Articular chondrocyte of knee joint (primary cell): Measurements from ENCODE around the gene SLC12A4. TPM values are rescaled to one million over a fixed set of nuclear protein-coding genes. Genes with fewer than 3 reads are reported as not detected.

Experiments used
- small RNA-seq: library from RNA; depleted of rRNA; stranded (forward); fragments of <200 nt; gene quantifications from one replicate; pipeline ENCODE3, GENCODE V24; 2012
- total RNA-seq: library from RNA; depleted of rRNA; stranded (reverse); fragments of >200 nt; gene quantifications from 2 replicates; pipeline ENCODE4 v1.2.3, GENCODE V29; 2012

Gene SLC12A4
- total RNA-seq = 50.7 and 54.7 TPM in 2 replicates

GRCh38 chr16:67968400-67969253 is at the start of gene SLC12A4:
Gene SLC12A4 (minus strand): TSS chr16:67968637. CDS start chr16:67968553, 84 bp downstream.

GRCh38 chr16:68015681-68016080 is 47.2 kb upstream of the SLC12A4 start, which contains the start of gene DPEP2NB:
Gene DPEP2NB (minus strand): TSS chr16:68015911. CDS start chr16:68015770, 141 bp downstream.

GRCh38 chr16:67998779-67999688 is 30.6 kb upstream of the SLC12A4 start, which contains the start of gene DPEP2:
Gene DPEP2 (minus strand): TSS chr16:67999484. CDS start chr16:67993212, 6,272 bp downstream.

GRCh38 chr16:67979955-67980678 is 11.7 kb upstream of the SLC12A4 start, which contains the start of gene DPEP3:
Gene DPEP3 (minus strand): TSS chr16:67980499. CDS start chr16:67980380, 119 bp downstream.

GRCh38 chr16:67943619-67944504 is 24.6 kb downstream of the SLC12A4 start, which contains the start of gene LCAT:
Gene LCAT (minus strand): TSS chr16:67944120. CDS start chr16:67944101, 19 bp downstream.

GRCh38 chr16:67936124-67936879 is 32.1 kb downstream of the SLC12A4 start, which contains the start of gene PSMB10:
Gene PSMB10 (minus strand): TSS chr16:67936850. CDS start chr16:67936749, 101 bp downstream.

GRCh38 chr16:67931712-67932461 is 36.5 kb downstream of the SLC12A4 start, which contains the start of gene CTRL:
Gene CTRL (minus strand): TSS chr16:67931862. CDS start chr16:67931852, 10 bp downstream.

Small RNA genes lying within 50 kb of the gene (small RNA-seq; reads per million reads assigned to genes)
- not detected for gene RNU6-359P

Other genes starting within 250 kb of the SLC12A4 start
- gene GFOD2, start 249.3 kb downstream of the SLC12A4 start, total RNA-seq = 11.6 and 12.6 TPM in 2 replicates
- gene RANBP10, start 162.1 kb downstream of the SLC12A4 start, total RNA-seq = 4.8 and 6.9 TPM in 2 replicates
- 1.2 and 2.1 TPM in 2 replicates for gene TSNAXIP1, start 161.7 kb downstream of the SLC12A4 start, total RNA-seq
- gene THAP11, start 126.3 kb downstream of the SLC12A4 start, total RNA-seq = 15.7 and 17.7 TPM in 2 replicates
- 96.1 and 188 TPM in 2 replicates for gene NUTF2, start 121.7 kb downstream of the SLC12A4 start, total RNA-seq
- gene CENPT, start 120.9 kb downstream of the SLC12A4 start, total RNA-seq = 21.3 and 25.9 TPM in 2 replicates
- gene EDC4, start 95.6 kb downstream of the SLC12A4 start, total RNA-seq = 35.5 and 39.6 TPM in 2 replicates
- 0.32 TPM in 1 of 2 replicates, not detected in the other for gene NRN1L, start 83.8 kb downstream of the SLC12A4 start, total RNA-seq
- 15.2 and 15.4 TPM in 2 replicates for gene PSKH1, start 75.4 kb downstream of the SLC12A4 start, total RNA-seq
- 0.13 and 0.32 TPM in 2 replicates for gene CTRL, start 36.8 kb downstream of the SLC12A4 start, total RNA-seq
- gene PSMB10, start 31.8 kb downstream of the SLC12A4 start, total RNA-seq = 33.1 and 37.9 TPM in 2 replicates
- gene LCAT, start 24.5 kb downstream of the SLC12A4 start, total RNA-seq = 5.1 and 7.3 TPM in 2 replicates
- not detected in 2 replicates for gene DPEP3, start 11.9 kb upstream of the SLC12A4 start, total RNA-seq
- gene DPEP2, start 30.8 kb upstream of the SLC12A4 start, total RNA-seq = not detected in 2 replicates
- not detected in 2 replicates for gene DPEP2NB, start 47.3 kb upstream of the SLC12A4 start, total RNA-seq
- 8.5 and 8.9 TPM in 2 replicates for gene DDX28, start 54.6 kb upstream of the SLC12A4 start, total RNA-seq
- 10.5 and 13.2 TPM in 2 replicates for gene DUS2, start 54.6 kb upstream of the SLC12A4 start, total RNA-seq
- 32.3 and 39.0 TPM in 2 replicates for gene NFATC3, start 116.7 kb upstream of the SLC12A4 start, total RNA-seq